GM21447 (cell line): Measurements from ENCODE around the gene TMEM191C.
"Not testable (repeated sequence)": the region's sequence is repeated elsewhere in the genome, so short reads cannot be mapped to it uniquely, and the experiment has no call there.

Experiments
- ATAC-seq: cut with Tn5 transposase; IDR thresholded peaks from one replicate; pipeline ENCODE4 v1.9.1; 2021; ENCODE audit not compliant: unreplicated experiment

TMEM191C gene

GRCh38 chr22:21445437-21446127 is 21.6 kb upstream of the TMEM191C start:
- ATAC-seq: no peak

- ATAC-seq: no peak
Observed at GRCh38 chr22:21446128-21446826, 20.9 kb upstream of the TMEM191C start.

- no peak for ATAC-seq
Observed at GRCh38 chr22:21446827-21447690, 20.1 kb upstream of the TMEM191C start.

GRCh38 chr22:21447694-21448402 is 19.3 kb upstream of the TMEM191C start:
- no peak for ATAC-seq

- ATAC-seq: no peak
Observed at GRCh38 chr22:21448627-21449416, 18.4 kb upstream of the TMEM191C start.

GRCh38 chr22:21449531-21450319 is 17.5 kb upstream of the TMEM191C start:
- ATAC-seq: no peak

GRCh38 chr22:21450320-21450831 is 16.8 kb upstream of the TMEM191C start:
- ATAC-seq: no peak

- no peak for ATAC-seq
Observed at GRCh38 chr22:21450858-21451353, 16.3 kb upstream of the TMEM191C start.

GRCh38 chr22:21451545-21452520 is 15.4 kb upstream of the TMEM191C start:
- no peak for ATAC-seq

- not testable (repeated sequence) for ATAC-seq
Observed at GRCh38 chr22:21452666-21453065, 14.5 kb upstream of the TMEM191C start.

GRCh38 chr22:21454998-21455333 is 12.2 kb upstream of the TMEM191C start:
- not testable (repeated sequence) for ATAC-seq

- ATAC-seq: no peak
Observed at GRCh38 chr22:21455334-21456089, 11.7 kb upstream of the TMEM191C start.

- ATAC-seq: no peak
Observed at GRCh38 chr22:21457023-21457787, 10.0 kb upstream of the TMEM191C start.

- not testable (repeated sequence) for ATAC-seq
Observed at GRCh38 chr22:21462672-21463071, 4.5 kb upstream of the TMEM191C start.

GRCh38 chr22:21468194-21469096 is 1.3 kb downstream of the TMEM191C start:
- peak; percentile 87 for ATAC-seq
